Progenitor cell of endocrine pancreas (in vitro differentiated cells): ENCODE results near the gene OR52W1. TPM values are rescaled to one million over a fixed set of nuclear protein-coding genes. Genes with fewer than 3 reads are reported as not detected.

Source experiments
- DNase-seq: peaks from one replicate; pipeline ENCODE4 v3.0.0; 2021; ENCODE audit warnings: low spot score; ENCODE audit not compliant: unreplicated experiment
- H3K27ac Mint-ChIP-seq: 2 replicates; pipeline ENCODE4 v1.8.0; 2021; ENCODE audit warnings: mild to moderate bottlenecking, moderate library complexity, mixed read lengths
- H3K27me3 Mint-ChIP-seq: 2 replicates; pipeline ENCODE4 v1.8.0; 2021; ENCODE audit warnings: mixed read lengths
- H3K36me3 Mint-ChIP-seq: 2 replicates; pipeline ENCODE4 v1.8.0; 2022; ENCODE audit warnings: mixed read lengths; ENCODE audit not compliant: insufficient read depth
- H3K4me1 Mint-ChIP-seq: 2 replicates; pipeline ENCODE4 v1.8.0; 2021; ENCODE audit warnings: low read depth, mixed read lengths
- H3K4me3 Mint-ChIP-seq: 2 replicates; pipeline ENCODE4 v1.8.0; 2021; ENCODE audit warnings: low read depth, mild to moderate bottlenecking, moderate library complexity, mixed read lengths
- H3K9me3 Mint-ChIP-seq: 2 replicates; pipeline ENCODE4 v1.8.0; 2021; ENCODE audit warnings: low read depth, mixed read lengths
- total RNA-seq: library from RNA; stranded (reverse); gene quantifications from 2 replicates; pipeline ENCODE4 v1.2.1, GENCODE V29; 2021
- TF ChIP-seq, protein P1 (sequence below): fragments of 200-600 bp; sonication (generic); IDR thresholded peaks from one replicate; pipeline ENCODE4 v1.5.0; 2021; ENCODE audit warnings: antibody characterized with exemption, mild to moderate bottlenecking; ENCODE audit not compliant: unreplicated experiment

Gene OR52W1
- total RNA-seq, 1 donor from 2014 or later: not detected

DNA sequence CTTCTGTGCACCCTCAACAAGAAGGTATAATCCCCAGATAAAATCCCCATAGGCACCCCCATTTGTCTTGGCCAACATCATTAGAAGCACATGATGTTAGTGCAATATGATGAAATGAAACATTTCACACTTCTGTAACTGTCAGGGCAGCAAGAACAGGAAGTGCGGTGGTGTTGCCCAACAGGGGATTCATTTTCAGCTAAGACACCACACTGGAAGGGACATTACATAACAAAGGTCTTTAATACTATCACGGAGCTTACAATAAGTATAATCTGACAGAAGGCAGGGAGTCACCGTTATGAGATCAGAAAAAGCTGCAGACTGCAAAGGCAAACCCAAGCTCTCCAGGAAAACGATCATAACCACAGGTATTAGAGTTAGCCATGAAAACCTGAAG, 2.0 kb downstream of the OR52W1 start:
- DNase-seq: no peak
- no peak overlapping the region for H3K4me3 Mint-ChIP-seq
- no peak overlapping the region for H3K27ac Mint-ChIP-seq
- no peaks in the 10 kb centered on the region for H3K27me3 Mint-ChIP-seq
- no peaks in the 10 kb centered on the region for H3K9me3 Mint-ChIP-seq
- TF ChIP-seq, protein P1, sequence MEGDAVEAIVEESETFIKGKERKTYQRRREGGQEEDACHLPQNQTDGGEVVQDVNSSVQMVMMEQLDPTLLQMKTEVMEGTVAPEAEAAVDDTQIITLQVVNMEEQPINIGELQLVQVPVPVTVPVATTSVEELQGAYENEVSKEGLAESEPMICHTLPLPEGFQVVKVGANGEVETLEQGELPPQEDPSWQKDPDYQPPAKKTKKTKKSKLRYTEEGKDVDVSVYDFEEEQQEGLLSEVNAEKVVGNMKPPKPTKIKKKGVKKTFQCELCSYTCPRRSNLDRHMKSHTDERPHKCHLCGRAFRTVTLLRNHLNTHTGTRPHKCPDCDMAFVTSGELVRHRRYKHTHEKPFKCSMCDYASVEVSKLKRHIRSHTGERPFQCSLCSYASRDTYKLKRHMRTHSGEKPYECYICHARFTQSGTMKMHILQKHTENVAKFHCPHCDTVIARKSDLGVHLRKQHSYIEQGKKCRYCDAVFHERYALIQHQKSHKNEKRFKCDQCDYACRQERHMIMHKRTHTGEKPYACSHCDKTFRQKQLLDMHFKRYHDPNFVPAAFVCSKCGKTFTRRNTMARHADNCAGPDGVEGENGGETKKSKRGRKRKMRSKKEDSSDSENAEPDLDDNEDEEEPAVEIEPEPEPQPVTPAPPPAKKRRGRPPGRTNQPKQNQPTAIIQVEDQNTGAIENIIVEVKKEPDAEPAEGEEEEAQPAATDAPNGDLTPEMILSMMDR: no peak
- H3K36me3 Mint-ChIP-seq: no peaks in the 10 kb centered on the region
- H3K4me1 Mint-ChIP-seq: no peaks in the 10 kb centered on the region

GRCh38 chr11:6201481-6201880, 2.5 kb downstream of the OR52W1 start:
- Mint-ChIP-seq H3K36me3 (no peaks in the 10 kb centered on the region), H3K27ac (no peak overlapping the region), H3K4me1 (no peaks in the 10 kb centered on the region), H3K27me3 (no peaks in the 10 kb centered on the region), H3K4me3 (no peak overlapping the region), H3K9me3 (no peaks in the 10 kb centered on the region)
- TF ChIP-seq, protein P1: no peak
- no peak for DNase-seq

DNA sequence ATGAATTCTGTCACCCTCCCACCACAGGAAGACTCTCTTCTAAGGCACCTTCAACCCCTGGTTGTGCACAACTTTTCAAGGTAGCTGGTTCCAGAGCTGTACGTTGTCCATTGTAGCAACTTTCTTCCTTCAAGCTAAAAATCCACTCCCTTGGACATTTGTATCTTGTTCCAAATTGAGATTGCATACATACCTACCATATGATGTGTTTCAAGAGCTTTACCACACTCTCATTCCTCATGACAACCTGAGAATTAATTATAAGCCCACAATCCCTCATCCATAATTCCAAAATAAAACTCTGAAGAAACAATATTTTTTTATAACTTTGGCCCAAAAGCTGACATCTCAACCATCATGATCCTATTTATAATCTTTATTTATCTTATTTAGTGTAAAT, 3.0 kb downstream of the OR52W1 start:
- no peaks in the 10 kb centered on the region for H3K9me3 Mint-ChIP-seq
- H3K4me3 Mint-ChIP-seq: no peak overlapping the region
- no peak for DNase-seq
- no peaks in the 10 kb centered on the region for H3K27me3 Mint-ChIP-seq
- peaks cover 1% of the 10 kb centered on the region for H3K36me3 Mint-ChIP-seq
- no peaks in the 10 kb centered on the region for H3K4me1 Mint-ChIP-seq
- TF ChIP-seq, protein P1: no peak
- H3K27ac Mint-ChIP-seq: no peak overlapping the region

DNA sequence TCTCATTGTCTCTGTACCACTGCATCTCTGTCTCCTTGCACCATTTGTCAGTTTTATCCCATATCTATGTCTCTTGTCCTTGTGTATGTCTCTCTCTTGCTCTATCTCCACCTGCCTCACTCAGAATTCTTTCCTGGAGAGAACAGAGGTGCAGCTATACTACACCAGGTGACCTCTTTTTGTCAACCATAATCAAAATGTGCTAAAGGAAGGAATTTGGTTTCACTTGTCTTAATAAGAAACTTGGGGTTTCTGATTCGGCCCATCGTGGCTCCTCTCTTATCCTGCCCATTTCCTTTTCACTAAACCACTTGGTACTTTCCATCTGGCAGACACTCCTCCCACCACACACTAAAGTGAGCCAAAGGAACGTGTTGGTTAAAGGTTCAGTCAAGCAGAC, 4.3 kb downstream of the OR52W1 start:
- TF ChIP-seq, protein P1: no peak
- Mint-ChIP-seq H3K4me3 (no peak overlapping the region), H3K27ac (no peak overlapping the region), H3K36me3 (peaks cover 2% of the 10 kb centered on the region), H3K4me1 (no peaks in the 10 kb centered on the region), H3K27me3 (no peaks in the 10 kb centered on the region), H3K9me3 (no peaks in the 10 kb centered on the region)
- DNase-seq: no peak

- H3K36me3 Mint-ChIP-seq: peaks cover 5% of the 10 kb centered on the region
- no peaks in the 10 kb centered on the region for H3K9me3 Mint-ChIP-seq
- H3K4me1 Mint-ChIP-seq: no peaks in the 10 kb centered on the region
- no peaks in the 10 kb centered on the region for H3K27me3 Mint-ChIP-seq
- DNase-seq: no peak
- TF ChIP-seq, protein P1: no peak
- H3K27ac Mint-ChIP-seq: no peak overlapping the region
- no peak overlapping the region for H3K4me3 Mint-ChIP-seq
Observed at GRCh38 chr11:6204706-6205105, 5.7 kb downstream of the OR52W1 start.
